ENCODE measurements around the gene ILF3. TPM values are rescaled to one million over a fixed set of nuclear protein-coding genes. Genes with fewer than 3 reads are reported as not detected.
A peak's percentile ranks its signal among the peaks of the same experiment; 100 is the strongest.

The ILF3 gene
- total RNA-seq, 3 donors from 2014 or later (not counting 1 experiment from before 2014, with no cell fraction given) = 329 to 365 (median 332) TPM

DNA sequence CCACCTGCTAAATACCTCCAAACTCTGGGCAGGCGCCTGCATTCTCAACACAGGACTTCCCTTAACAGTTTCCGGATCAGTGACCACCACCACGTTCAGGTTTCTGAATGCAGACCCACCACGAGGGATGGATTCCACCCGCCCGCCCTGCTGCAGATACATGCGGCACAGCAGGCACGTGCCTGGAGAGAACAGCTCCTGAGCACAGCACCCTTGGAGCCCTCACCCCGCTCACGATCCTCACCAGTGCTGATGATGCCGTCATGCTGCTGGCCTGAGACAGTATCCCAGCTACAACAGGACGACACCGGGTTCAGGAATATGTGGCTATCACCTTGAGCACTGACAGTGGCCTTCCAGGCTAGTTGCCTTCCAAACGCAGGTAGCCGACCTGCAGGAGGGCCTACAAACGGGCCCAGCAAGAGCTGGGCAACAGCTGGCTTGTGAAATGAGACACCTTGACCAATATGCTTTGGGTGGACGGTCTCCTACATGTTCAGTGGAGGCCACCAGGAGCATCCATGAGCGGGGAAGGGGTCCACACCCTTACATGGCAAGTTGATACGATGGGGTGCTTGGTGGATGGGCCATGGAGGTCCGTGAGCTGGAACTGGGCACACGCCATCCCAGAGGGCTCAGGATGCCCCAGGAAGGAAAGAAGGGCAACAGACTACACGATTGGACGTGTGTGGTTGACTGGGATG lies 37.2 kb downstream of the ILF3 start:
- Histone ChIP-seq H3K27ac (ENCODE audit: low read length) (no peak overlapping the region), H3K4me3 (ENCODE audit: low read length) (no peak overlapping the region), H3K9me3 (ENCODE audit: control insufficient read depth, insufficient read depth, low read length) (no peaks in the 10 kb centered on the region), H3K4me1 (ENCODE audit: control insufficient read depth, insufficient read depth, low read length) (peaks cover 14% of the 10 kb centered on the region), H3K27me3 (ENCODE audit: control insufficient read depth, insufficient read depth, low read length) (peaks cover 4% of the 10 kb centered on the region), H3K36me3 (ENCODE audit: control insufficient read depth, insufficient read depth, low read length) (peaks cover 54% of the 10 kb centered on the region)
- no peaks in the 10 kb centered on the region for H3K9me3 Mint-ChIP-seq
- H3K27ac Mint-ChIP-seq = peak overlapping the region in 1 of 2 donors; percentile 48
- intact Hi-C loops (cut with micrococcal nuclease) = no loop called here
- peaks cover 14 to 17% of the 10 kb centered on the region in 2 donors for H3K4me1 Mint-ChIP-seq
- no peak for ATAC-seq
- peaks cover 3 to 6% of the 10 kb centered on the region in 2 donors for H3K27me3 Mint-ChIP-seq (ENCODE audit: low read depth in 2 of 2)
- WGBS (ENCODE audit: insufficient coverage) = 89% methylated on average over 23 of the region's 23 CpGs
- H3K36me3 Mint-ChIP-seq = peaks cover 7% of the 10 kb centered on the region
- DNase-seq = no peak
- TF ChIP-seq CTCF (IDR thresholded peaks at IDR 0.05) = no peak
- no peak overlapping the region for H3K4me3 Mint-ChIP-seq

DNA sequence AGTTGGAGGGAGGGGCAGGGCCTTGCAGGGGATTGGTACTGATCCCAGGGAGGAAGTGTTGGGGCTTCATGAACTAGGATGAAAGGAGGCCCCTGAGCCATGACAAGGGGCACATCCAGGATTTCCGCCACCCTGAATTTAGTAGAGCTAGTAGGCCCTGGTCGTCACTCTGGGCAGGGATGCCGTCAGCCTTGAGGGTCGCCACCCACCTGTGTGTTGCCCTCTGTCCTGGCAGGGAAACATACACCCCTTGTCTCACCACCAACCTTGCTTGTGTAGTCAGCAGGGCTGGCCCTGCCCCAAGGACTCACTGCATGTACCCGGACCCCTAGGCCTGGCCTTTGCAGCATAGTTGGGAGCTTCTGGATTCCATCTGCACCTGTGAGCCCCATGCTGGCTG lies 37.7 kb downstream of the ILF3 start:
- H3K4me3 Mint-ChIP-seq = no peak overlapping the region
- H3K36me3 Mint-ChIP-seq = peaks cover 7% of the 10 kb centered on the region
- H3K4me1 Mint-ChIP-seq = peaks cover 18 to 19% of the 10 kb centered on the region in 2 donors
- no peaks in the 10 kb centered on the region for H3K9me3 ChIP-seq (ENCODE audit: control insufficient read depth, insufficient read depth, low read length)
- H3K27me3 Mint-ChIP-seq (ENCODE audit: low read depth in 2 of 2) = peaks cover 3 to 6% of the 10 kb centered on the region in 2 donors
- no peak for TF ChIP-seq CTCF (IDR thresholded peaks at IDR 0.05)
- intact Hi-C loops (cut with micrococcal nuclease) = no loop called here
- H3K4me3 ChIP-seq (ENCODE audit: low read length) = no peak overlapping the region
- H3K9me3 Mint-ChIP-seq = no peaks in the 10 kb centered on the region
- 93% methylated on average over 5 of the region's 5 CpGs for WGBS (ENCODE audit: insufficient coverage)
- peaks cover 15% of the 10 kb centered on the region for H3K4me1 ChIP-seq (ENCODE audit: control insufficient read depth, insufficient read depth, low read length)
- no peak for ATAC-seq
- H3K27me3 ChIP-seq (ENCODE audit: control insufficient read depth, insufficient read depth, low read length) = peaks cover 4% of the 10 kb centered on the region
- no peak for DNase-seq
- H3K36me3 ChIP-seq (ENCODE audit: control insufficient read depth, insufficient read depth, low read length) = peaks cover 49% of the 10 kb centered on the region
- no peak overlapping the region for H3K27ac ChIP-seq (ENCODE audit: low read length)
- H3K27ac Mint-ChIP-seq = peak overlapping the region in 1 of 2 donors; percentile 48

DNA sequence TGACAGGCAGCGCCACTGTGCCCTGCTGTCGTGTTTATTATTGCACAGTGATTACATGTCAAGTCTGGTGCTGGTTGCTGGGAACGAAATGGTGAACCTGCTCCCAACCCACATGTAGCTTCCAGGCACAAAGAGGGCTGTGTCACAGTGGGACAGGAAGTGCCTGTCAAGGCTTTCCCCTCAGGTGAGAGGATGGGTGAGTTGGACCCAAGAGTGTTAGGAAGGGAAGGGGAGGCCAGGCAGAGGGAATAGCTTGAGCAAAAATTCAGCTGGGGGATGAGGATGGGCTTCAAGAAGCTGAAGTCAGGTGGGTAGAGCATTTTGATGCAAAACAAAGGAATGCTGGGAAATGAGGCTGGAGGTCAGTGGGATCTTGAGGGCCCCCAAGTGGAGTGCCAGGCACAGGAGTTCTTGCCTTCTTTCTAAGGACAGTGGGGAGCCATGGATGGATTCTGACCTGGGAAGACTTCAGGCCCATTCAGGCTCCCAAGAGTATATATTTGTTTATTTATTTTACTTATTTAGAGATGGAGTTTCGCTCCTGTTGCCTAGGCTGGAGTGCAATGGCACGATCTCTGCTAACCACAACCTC lies 38.6 kb downstream of the ILF3 start:
- DNase-seq = no peak
- H3K27me3 ChIP-seq (ENCODE audit: control insufficient read depth, insufficient read depth, low read length) = peaks cover 4% of the 10 kb centered on the region
- Mint-ChIP-seq H3K36me3 (peaks cover 7% of the 10 kb centered on the region), H3K4me1 (peaks cover 18 to 19% of the 10 kb centered on the region in 2 donors), H3K9me3 (no peaks in the 10 kb centered on the region), H3K27me3 (ENCODE audit: low read depth in 2 of 2) (peaks cover 3 to 6% of the 10 kb centered on the region in 2 donors), H3K27ac (peak overlapping the region in 1 of 2 donors; percentile 48), H3K4me3 (no peak overlapping the region)
- ATAC-seq = no peak
- H3K27ac ChIP-seq (ENCODE audit: low read length) = no peak overlapping the region
- H3K4me1 ChIP-seq (ENCODE audit: control insufficient read depth, insufficient read depth, low read length) = peaks cover 15% of the 10 kb centered on the region
- no peak overlapping the region for H3K4me3 ChIP-seq (ENCODE audit: low read length)
- WGBS (ENCODE audit: insufficient coverage) = 96% methylated on average over 5 of the region's 5 CpGs
- intact Hi-C loops (cut with micrococcal nuclease) = no loop called here
- peaks cover 41% of the 10 kb centered on the region for H3K36me3 ChIP-seq (ENCODE audit: control insufficient read depth, insufficient read depth, low read length)
- no peak for TF ChIP-seq CTCF (IDR thresholded peaks at IDR 0.05)
- H3K9me3 ChIP-seq (ENCODE audit: control insufficient read depth, insufficient read depth, low read length) = no peaks in the 10 kb centered on the region

Measured in natural killer cell (primary cell).